Stimulated activated CD4-positive, alpha-beta T cell treated with anti-CD3 and anti-CD28 coated beads, Interleukin-4, amount 100 ng/mL, for 4 hours (primary cell): ENCODE data around the gene ANKRD40CL.
A peak's percentile ranks its signal among the peaks of the same experiment; 100 is the strongest.
"Not testable (repeated sequence)": the region's sequence is repeated elsewhere in the genome, so short reads cannot be mapped to it uniquely, and the experiment has no call there.

Experiments used
- DNase-seq, 2 experiments: peaks; one replicate each; pipeline ENCODE4 v3.0.0-alpha.2; 2020

Gene ANKRD40CL

DNA sequence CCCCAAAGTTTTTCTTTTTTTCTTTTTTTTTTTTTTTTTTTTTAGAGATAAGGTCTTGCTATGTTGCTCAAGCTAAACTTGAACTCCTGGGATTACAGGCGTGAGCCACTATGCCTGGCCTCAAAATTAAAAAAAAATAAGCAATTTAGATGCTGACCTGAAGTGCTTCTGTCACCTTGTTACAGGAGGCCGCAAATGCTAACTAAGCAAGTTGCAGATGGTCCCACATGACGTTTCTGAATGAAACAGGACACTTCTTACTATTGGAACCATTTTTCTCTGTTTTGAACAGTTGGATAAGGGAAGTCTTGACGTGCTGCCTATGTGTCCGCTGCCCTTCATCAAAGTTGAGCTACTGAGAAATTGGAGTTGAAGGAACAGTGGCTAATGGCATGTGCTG, 8.8 kb downstream of the ANKRD40CL start:
- no peak for DNase-seq

- no peak for DNase-seq
Observed at GRCh38 chr17:50754521-50754920, 12.8 kb downstream of the ANKRD40CL start.

- no peak for DNase-seq
Observed at GRCh38 chr17:50749245-50749644, 18.1 kb downstream of the ANKRD40CL start.

GRCh38 chr17:50745631-50746030, 21.7 kb downstream of the ANKRD40CL start:
- DNase-seq, result no peak

DNA sequence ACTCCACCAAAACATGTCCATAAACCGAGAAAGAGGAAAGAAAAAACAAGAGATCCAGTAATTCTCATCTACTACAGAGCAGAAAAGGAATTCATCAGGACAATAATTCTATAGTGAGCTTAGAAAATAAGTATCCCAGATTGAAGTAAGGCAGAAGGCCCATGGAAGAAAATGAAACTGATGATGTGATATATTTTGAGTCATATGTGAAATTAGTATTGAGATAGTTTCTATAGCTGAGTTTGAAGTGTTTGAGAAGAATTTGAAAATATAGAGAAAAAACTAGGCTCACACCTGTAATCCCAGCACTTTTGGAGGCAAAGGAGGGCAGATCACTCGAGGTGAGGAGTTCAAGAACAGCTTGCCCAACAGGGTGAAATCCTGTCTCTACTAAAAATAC, 28.2 kb downstream of the ANKRD40CL start:
- no peak for DNase-seq

DNA sequence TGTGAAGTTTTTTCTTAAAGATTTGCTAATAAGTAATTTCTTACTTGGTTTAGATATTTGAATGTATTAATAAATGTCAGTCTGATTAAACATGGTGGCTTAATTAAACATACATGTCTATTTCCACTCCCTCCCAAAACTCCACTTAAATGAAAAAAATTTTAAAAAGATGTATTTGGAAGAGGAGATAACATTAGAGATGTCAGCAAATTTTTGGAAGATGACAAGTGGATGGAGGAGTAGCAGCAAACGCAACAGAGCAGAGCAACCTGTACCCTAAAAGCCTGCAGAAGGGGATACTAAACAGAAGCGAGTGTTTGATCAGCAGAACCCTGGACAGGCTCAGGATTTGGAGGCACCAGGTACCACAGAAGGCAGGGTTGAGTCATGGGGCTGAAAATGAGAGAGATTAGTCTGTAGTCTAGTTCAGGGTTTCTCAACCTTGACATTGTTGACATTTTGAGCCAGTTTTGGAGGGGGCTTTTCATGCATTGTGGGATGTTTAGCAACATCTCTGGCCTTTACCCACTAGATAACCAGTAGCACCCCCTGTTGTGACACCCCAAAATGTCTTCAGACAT, 30.1 kb downstream of the ANKRD40CL start:
- no peak for DNase-seq

- DNase-seq, result no peak
Observed at GRCh38 chr17:50735287-50735686, 32.0 kb downstream of the ANKRD40CL start.

DNA sequence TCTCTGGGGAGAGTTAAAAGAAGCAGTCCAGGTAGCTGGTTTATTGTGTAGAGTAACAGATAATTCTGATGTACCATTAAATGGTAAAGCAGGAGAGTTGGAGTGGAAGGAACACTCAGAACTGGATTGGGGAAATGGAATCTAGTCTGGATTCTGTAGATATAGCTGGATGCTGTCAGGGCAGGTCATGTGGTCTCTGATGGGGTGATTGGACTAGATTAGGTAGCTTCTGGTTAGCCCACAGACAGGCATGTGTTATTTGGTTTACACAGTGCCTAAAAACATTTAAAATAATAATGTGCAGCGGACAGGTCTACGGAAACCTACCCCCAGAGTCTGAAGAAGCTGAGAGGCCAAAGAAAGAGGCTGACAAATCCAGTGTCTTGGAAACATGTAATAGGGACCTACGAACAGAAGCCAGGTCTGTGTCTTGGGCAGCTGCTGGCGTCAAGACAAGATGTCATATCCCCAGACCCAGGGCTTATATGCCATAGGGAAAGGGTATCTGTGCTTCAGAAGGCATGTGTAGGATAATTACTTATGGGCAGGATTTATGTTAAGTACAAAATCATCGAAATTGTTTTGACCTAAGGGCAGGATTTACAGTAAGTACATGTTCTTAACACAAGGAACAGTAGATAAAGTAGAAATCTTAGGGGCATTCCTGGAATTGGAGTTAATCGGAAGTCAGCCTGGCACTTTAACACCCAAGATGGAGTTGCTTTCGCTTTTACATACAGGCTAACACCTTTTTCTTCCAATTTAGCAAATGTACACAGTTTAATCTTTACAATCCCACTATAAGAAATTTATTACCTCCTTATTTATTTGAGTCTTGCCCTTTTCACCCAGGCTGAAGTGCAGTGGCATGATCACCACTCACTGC, 35.5 kb downstream of the ANKRD40CL start:
- no peak for DNase-seq

DNA sequence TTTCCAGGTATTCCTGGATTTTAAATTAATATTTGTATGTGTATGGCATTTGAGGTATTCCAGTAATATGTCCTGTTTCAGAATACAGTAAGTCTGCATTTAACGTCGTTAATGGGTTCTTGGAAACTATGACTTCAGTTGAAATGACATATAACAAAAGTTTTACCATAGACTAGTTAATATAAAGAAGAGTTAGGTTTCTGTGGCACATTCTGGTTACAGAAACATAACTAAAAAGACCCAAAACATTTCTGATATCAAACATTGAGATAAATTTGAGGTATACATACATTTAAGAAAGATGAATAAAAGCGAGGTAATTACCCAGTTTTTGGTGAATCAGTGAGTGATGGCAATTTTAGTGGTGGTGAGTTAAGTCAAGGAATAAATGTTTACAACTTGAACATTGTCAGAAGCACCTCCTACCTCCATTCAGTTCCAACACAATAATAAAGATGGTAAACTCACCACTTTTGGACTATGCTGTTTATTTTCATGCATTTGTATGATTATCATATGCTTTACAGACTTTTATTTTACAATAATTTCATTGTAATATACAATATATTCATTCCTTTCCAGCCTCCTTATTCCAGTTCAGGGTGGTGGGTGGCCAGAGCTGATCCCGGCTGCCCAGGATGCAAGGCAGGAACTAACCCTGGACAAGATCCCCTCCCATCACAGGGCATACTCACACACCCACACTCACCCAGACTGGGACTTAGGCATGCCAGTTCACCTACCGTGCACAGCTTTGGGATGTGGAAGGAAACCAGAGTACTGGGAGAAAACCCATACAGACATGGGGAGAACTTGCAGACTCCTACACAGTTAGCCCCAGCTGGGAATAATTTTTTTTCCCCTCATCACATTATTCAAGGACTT, 38.2 kb downstream of the ANKRD40CL start:
- DNase-seq, result no peak

DNA sequence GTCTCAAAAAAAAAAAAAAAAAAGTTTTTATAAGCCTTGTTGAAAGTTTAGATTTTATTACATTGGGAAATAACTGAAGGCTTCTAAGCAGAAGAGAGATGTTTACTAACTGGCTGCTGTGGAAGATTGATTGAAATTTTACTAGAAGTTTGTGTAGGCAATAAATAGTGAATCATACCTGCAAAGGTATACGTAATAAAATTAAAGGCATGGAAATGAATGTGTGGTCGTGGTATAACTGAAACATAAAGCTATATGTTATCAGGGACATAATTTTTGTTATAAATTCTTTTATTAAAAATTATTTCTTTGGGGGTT, 39.2 kb downstream of the ANKRD40CL start:
- no peak for DNase-seq

DNA sequence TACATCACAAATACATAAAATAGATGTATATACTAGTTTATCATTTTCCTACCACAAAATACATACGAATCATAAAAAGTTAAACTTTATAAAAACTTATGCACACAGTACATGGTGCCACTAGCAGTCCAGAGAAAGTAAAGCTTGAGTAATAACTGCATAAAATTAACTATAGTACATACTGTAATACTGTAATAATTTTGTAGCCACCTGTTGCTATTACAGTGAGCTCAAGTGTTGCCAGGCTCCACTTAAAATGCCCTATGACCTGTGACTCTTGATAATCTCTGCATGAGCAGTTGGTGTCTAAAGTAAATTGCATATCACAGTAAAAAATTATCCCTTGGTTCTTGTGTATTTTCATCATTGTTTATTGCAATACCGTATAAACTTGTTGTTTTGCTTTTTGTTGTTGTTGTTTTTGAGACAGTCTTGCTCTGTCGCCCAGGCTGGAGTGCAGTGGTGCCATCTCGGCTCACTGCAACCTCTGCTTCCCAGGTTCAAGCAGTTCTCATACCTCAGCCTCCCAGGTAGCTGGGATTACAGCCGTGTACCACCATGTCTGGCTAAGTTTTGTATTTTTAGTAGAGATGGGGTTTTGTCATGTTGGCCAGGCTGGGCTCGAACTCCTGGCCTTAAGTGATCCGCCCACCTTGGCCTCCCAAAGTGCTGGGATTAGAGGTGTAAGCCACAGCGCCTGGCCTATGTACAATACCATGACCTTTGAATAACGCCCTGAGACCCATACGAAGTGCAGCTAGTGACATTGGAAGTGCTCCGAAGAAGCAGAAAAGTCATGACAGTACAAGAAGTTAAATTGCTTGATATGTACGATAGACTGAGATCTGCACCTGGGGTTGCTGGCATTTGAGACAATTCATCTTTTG, 41.3 kb downstream of the ANKRD40CL start:
- DNase-seq, result no peak

DNA sequence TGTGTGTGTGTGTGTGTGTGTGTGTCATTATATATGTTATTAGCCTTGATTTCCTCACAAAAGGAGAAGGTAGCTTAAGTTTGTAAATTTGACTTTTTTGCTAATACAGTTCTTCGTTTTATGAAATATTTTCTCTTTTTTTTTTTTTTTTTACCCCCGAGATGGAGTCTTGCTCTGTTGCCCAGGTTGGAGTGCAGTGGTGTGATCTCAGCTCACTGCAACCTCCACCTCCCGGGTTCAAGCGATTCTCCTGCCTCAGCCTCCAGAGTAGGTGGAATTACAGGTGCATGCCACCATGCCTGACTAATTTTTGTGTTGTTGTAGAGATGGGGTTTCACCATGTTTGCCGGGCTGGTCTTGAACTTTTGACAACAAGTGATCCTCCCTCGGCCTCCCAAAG, 42.7 kb downstream of the ANKRD40CL start:
- DNase-seq, result not testable (repeated sequence)

GRCh38 chr17:50722746-50723145, 44.6 kb downstream of the ANKRD40CL start:
- no peak for DNase-seq

DNA sequence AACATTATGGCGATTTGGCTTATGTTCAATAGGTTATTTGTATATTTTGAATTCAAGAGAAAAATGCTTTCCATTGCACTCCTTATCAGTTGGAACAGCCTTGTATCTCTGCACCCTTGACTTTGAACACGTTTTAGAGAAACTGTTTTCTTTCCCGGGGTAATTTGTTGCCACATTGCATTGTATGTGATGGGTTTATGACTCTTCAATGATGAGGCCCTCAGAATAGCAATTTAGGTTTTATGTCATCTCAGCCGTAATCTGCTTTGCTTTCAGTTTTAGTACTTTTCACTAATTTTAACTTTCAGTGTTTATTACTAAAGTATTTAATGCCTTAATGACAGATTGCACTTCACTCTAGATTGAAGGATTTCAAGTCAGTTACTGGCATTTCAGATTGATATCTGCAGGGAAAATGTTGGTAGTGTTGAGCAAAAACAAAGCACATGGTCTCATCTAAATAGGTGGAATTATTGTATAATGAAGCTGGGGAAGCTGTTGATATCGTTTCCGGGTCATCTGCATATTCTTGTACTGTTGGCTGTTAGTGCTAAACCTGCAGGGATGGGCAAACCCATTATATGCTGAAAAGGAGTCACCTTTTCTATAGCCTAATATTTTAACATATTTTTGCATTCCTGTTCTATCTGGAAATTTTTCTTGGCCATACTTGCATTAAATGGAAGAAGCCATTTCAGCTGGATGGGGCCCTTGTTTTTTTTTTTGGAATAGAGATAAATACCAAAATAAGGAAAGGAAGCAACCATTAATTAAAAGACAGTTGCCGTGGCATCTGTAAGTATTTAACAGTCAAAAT, 45.9 kb downstream of the ANKRD40CL start:
- DNase-seq, result no peak

DNA sequence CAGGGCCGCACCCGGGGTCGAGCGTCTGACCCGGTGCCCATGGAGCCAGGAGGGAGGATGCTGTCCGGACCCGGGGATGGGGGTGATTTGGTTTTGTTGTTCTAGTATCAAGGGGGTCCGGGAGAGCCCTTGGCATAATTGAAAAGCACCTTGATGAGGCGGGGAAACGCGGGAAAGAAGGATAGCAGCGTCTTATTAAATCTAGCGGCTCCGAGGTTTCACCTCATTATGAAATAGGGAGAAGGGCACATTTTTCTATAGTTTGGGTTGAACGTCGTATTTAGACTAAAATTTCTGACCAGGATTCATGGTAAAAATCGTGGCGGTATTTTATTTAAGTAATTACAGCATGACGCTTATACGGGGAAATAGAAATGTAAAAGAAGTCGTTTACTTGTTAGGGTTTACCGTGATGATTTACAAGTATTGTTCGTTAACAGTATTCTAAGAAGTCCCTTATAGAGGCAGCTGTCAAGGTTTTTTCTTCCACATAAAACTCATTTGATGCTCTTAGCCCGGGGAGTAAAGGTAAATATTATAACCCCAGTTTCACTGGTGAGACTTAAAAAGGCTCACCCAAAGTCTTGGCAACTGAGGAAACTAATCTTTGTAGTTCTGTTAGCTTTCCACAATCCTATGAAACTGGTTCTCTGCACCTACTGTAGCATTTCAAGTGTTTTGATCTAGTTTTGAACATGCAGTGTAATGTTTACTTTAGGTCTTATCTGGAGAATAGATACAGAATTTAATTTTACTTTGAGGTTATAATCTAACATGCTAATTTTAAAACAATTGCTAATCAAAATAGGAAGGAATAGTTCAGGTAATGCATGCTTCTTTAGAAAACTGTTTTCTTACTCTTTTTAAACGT, 47.2 kb downstream of the ANKRD40CL start:
- DNase-seq, result no peak

DNA sequence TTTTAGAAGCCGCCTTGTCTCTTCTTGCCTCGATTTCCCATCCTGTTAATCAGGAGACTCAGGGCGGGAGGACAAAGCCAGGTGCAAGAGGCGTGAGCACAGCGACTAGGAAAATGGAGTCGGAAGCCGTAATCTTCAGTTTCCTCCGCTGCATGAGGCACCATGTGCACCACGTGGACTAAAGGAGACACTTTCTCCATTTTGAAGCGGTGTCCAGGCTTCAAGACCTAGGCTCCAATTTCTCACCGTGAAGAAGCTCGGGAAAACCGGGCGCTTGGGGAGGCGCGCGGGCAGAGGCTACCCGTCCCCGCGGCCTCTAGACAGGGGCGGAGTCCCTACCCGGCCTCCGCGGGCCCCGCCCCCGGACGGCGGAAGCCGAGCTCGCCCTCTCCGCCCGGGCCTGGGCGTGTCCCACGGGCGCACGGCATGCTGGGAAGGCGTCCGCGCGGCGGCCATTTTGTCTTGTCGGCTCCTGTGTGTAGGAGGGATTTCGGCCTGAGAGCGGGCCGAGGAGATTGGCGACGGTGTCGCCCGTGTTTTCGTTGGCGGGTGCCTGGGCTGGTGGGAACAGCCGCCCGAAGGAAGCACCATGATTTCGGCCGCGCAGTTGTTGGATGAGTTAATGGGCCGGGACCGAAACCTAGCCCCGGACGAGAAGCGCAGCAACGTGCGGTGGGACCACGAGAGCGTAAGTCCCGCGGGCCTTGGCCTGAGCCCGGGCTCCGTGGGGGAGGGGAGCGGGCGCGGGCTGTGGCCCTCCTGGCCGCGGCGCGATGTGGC, 48.0 kb downstream of the ANKRD40CL start, which contains the start of gene LUC7L3:
LUC7L3 (plus strand) TSS at position 460 of the 780 bp plus-strand sequence; CDS start at position 590, 130 bp downstream.
- peak; percentile 91 to 93 for DNase-seq

DNA sequence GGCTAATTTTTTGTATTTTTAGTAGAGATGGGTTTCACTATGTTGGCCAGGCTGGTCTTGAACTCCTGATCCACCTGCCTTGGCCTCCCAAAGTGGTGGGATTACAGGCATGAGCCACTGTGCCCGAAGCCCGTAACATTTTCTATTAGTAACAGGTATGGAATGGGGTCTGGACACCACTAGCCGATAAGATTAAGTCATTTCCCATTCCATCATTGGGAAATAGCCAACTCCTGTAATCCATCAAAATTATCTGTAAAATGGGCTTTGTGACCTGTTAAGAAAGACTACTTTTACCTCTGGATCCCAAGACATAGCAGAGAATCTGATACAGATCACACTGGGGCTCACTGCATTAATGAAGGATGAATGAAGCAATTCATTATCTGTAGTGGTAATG, 51.8 kb downstream of the ANKRD40CL start:
- no peak for DNase-seq

DNA sequence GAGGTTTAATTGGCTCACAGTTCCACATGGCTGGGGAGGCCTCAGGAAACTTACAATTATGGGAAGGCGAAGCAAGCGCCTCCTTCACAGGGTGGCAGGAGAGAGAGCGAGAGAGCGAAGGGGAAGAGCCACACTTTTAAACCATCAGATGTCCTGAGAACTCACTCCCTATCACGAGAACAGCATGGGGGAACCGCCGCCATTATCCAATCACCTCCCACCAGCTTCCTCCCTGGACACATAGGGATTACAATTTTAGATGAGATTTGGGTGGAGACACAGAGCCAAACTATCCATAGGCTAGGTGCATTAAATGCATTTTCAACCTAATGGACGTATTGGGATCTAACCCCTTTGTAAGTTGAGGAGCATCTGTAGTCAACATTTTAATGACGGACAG, 54.7 kb downstream of the ANKRD40CL start:
- DNase-seq, result no peak
